HG03280 (cell line): ENCODE results near the gene PDXP.
A peak's percentile ranks its signal among the peaks of the same experiment; 100 is the strongest.
"Not testable (repeated sequence)": the region's sequence is repeated elsewhere in the genome, so short reads cannot be mapped to it uniquely, and the experiment has no call there.

ENCODE experiments used
- ATAC-seq: cut with Tn5 transposase; IDR thresholded peaks from one replicate; pipeline ENCODE4 v1.9.1; 2021; ENCODE audit warnings: mild to moderate bottlenecking, moderate library complexity; ENCODE audit not compliant: unreplicated experiment

Gene PDXP, protein sequence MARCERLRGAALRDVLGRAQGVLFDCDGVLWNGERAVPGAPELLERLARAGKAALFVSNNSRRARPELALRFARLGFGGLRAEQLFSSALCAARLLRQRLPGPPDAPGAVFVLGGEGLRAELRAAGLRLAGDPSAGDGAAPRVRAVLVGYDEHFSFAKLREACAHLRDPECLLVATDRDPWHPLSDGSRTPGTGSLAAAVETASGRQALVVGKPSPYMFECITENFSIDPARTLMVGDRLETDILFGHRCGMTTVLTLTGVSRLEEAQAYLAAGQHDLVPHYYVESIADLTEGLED

DNA sequence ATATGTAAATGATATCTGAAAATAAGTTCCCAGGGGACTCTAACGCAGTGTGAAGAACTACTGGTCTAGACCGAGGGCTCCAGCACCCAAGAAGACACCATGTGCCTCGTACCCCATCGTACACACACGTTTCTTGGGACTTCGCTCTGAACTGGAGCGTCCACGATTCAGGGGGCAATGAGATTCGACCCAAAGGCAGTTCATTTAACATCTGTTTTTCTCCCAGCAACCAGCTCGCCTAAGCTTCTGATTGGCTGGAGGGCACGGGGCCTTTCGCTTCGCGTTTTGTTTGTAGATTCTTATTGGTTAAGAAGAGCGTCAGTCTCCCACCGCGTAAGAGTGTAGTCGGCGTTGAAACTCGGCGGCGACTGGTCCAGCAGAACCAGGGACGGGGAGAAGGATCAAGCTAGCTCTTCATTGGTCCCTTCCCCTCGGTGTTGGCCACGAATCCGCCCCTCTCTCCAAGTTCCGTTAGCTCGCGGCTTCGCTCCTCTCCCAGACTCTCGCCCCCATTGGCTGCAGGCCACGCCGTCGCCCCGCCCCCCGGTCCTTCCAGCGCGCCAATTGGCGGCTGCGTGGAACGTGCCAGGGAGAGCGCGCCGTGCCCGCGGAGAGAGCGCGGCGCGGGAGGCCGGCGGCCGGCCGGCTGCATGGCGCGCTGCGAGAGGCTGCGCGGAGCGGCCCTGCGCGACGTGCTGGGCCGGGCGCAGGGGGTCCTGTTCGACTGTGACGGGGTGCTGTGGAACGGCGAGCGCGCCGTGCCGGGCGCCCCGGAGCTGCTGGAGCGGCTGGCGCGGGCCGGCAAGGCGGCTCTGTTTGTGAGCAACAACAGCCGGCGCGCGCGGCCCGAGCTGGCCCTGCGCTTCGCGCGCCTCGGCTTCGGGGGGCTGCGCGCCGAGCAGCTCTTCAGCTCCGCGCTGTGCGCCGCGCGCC lies at the start of gene PDXP:
PDXP (plus strand) TSS at position 591 of the 933 bp plus-strand sequence; CDS start at position 651, 60 bp downstream.
- peak; percentile 87 for ATAC-seq

DNA sequence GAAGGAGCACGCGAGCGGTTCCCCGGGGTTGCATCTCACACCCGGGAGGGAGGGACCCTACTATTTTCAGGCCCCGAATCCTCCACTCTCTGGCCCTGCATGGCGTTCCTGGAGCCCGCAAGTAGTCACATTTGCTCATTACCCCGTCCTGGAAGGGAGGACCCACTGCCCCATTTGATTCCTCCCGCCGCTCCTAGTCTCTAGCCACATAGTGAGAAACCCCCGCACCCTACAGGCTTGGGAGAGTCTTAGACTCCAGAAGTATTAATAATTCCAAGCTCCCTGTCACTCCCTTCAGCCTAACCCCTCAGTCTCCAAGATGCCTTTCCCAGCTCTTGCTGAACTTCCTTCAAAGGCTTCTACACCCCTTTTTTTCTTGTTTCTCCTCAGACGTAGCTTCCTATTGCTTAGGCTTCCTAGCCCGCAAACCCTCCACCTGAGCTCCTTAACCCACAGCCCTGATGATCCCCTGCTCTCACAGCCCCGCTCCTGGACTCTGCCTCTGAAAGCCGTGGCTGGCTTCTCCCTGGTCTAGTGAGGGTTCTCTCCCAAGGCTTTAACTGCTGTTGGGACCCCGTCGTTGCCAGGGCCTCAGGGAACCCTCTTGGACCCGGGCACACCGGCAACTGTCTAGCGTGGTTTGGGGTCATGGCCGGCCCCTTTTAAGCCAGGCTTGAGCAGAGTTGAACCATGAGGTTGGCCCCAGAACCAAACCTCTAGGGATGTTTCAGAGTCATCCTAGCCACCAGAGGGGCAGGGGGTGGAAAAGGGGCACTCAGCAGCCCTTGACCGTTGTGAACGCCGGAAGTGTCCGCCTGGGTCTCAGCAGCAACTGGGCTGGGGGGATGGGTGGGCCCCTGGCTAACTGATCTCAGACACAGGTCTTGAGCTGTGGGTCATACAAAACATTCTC lies 49.0 kb upstream of the PDXP start:
- no peak for ATAC-seq

DNA sequence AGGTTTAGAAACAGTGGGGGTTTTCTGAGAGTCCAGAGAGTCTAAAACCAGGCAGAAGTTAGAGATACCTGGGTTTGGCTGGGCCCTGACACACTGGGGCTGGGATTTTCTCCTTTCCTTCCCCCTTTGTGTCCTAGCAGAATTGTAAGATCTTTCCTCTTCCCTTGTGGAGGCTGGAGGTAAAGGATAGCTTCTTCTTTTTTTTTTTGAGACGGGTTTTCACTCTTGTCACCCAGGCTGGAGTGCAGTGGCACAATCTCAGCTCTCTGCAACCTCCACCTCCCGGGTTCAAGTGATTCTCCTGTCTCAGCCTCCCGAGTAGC lies 48.4 kb upstream of the PDXP start:
- not testable (repeated sequence) for ATAC-seq

DNA sequence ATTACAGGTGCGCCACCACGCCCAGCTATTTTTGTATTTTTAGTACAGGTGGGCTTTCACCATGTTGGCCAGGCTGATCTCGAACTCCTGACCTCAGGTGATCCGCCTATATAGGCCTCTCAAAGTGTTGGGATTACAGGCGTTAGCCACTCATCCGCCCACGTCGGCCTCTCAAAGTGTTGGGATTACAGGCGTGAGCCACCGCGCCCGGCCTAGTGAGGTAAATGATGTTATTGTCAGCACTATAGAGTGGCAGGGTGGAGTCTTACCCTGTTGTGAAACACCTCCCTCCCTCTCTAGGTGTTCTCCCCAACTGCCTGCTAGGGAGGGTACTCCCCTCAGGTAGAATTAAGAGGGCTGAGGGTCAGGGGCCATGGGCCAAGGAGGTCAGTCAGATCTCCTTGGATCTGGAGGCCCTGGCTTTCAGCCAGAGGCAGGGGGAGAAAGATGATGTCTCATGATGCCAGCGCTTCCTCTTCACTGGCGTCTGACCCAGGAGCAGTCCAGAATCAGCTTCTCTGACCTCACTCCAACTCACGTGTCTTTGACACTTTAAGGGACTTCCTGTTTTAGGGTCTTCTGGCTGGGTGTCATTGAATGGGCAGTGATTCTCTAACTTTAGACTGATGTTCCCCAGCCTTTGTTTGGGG lies 47.9 kb upstream of the PDXP start:
- no peak for ATAC-seq

DNA sequence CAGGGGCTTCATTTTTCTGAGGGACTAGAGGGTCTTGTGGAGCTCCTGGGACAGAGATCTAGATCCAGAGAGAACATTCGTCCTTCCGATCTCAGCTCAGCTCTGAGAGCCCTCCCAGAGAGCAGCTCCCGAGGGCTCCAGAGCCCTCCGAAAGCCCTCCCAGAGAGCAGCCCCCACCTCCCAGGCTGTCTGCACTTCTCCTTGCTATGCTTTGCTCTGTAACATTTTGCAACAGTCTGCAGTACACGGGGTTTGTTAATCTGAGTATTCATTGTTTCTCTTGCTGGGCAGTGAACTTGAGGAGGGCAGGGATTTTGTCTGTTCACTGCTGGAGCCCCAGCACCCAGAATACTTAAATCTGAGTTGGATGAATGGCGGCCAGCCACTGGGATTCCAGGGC lies 47.3 kb upstream of the PDXP start:
- no peak for ATAC-seq

DNA sequence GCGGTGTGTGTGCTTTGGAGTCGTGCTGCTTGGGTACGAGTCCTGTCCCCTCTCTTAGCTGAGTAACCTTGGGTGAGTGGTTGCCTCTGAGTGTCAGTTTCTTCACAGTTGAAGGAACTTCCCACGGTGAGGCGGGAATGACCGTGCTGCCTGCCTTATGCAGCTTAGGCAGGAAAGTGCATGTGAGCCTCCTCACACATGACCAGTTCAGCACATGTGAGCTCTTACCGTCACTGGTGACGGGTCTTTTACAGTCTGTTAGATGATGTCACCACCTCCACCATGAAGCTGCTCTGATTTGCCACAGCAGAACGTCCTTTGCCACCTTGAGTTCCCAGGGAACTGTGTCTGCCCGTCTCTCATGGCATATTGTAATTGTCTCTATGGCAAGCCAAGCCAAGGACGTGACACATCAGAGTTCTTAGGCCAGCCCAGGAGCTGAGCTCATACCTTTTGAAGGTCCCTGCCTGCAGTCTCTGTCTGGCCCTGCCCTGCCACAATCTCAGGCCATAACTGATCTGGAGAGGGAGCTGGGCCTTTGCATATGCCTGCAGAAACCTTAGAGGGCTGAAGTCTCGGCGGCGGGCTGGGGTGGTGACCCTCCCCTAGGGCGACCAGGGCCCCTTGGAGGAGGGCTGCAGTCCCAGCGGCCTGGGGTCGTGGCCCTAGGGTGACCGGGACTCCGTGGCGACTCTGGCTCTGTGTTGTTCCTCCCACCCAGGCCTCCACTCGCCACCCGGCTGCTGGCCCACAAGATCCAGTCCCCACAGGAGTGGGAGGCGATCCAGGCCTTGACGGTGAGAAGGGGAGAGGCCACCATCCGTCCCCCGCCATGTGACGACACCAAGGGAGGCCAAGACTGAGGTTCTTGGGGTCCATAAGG lies 42.1 kb upstream of the PDXP start:
- no peak for ATAC-seq

DNA sequence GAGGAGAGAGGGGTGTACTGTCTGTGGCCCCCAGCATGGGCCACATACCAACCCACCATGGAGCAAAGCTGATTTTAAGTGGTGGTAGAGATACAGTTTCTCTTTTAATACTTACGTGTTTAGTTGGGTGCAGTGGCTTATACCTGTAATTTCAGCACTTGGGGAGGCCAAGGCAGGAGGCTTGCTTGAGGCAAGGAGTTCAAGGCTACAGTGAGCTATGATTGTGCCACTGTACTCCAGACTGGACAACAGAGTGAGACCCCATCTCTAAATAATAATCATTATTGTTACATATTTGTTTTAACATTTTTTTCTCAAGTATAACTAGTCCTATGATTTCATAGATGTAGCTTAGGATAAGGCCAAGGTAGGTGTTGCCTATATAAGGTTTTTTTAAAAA lies 41.1 kb upstream of the PDXP start:
- ATAC-seq: no peak

DNA sequence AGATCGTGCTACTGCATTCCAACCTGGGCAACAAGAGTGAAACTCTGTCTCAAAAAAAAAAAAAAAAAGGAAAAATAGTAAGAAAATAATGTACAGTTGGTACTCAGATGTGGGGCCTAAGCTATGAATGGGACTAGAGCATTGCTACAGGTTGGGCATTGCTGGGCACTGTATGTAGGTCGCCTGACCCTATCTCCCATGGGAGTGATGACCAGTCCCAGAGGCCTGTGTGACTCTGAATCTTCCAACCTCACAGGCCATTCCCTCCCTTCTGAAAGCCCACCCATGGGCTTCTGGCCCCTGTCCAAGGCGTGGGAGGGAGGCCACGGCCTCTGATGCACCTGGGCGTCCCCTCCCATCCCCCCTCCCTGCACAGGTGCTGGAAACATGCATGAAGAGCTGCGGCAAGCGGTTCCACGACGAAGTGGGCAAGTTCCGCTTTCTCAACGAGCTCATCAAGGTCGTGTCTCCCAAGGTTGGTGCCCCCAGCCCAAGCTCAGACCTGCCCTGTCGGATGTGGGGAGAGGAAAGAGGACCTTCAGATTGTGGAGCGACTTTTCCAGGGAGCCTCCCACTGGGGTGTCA lies 40.4 kb upstream of the PDXP start:
- ATAC-seq: no peak

DNA sequence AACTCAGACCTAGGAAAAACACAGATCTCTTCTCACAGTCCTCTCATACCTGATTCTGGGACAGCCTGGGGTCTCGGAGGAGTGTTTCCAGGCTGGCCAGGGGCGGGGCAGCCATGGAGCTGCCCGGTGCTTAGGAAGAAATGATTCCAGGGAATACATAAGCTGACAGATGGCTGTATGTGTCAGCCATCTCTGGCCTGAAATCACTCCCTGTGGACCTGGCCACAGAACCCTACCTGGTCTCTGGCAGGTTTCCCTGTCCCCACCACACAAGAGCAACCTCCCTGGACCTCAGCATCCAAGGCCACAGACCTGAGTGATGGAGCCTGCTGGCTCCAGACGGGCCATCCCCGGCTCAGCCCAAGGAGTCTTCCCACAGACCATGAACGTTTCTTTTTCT lies 39.8 kb upstream of the PDXP start:
- no peak for ATAC-seq

DNA sequence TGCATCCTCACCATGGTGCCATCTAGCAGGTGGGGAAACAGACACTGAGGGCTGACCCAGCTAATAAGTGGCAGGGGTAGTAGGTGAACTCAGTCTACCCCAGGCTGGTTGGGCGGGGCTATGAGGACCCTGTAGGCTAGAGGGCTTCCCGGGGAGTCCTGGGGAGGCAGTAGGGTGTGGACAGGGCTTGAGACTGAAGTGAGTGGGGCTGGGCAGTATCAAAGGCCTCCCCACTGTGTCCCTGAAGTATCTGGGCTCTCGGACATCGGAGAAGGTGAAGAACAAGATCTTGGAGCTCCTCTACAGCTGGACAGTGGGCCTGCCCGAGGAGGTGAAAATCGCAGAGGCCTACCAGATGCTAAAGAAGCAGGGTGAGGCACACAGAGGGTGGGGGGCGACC lies 38.5 kb upstream of the PDXP start:
- no peak for ATAC-seq

DNA sequence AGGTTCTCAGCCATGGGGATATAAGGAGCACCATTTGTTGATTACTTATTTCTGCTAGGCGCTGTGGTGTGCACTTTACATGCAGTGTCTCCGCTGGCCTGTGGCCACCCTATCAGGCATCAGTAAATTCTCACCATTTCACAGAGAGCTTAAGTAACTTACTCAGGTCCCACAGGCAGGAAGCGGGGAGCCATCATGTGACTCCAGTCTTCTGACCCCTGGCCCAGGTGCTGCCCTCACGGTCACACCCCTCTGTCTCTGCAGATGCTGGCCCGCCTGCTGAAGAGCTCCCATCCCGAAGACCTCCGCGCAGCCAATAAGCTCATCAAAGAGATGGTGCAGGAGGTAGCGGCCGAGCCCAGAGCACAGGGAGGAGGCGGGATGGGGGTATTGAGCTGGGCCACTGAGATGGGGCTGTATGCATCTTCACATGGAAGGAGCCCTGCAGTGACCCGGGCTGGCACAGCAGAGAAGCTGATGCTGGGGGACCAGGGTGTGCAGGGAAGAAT lies 37.1 kb upstream of the PDXP start:
- ATAC-seq: no peak

DNA sequence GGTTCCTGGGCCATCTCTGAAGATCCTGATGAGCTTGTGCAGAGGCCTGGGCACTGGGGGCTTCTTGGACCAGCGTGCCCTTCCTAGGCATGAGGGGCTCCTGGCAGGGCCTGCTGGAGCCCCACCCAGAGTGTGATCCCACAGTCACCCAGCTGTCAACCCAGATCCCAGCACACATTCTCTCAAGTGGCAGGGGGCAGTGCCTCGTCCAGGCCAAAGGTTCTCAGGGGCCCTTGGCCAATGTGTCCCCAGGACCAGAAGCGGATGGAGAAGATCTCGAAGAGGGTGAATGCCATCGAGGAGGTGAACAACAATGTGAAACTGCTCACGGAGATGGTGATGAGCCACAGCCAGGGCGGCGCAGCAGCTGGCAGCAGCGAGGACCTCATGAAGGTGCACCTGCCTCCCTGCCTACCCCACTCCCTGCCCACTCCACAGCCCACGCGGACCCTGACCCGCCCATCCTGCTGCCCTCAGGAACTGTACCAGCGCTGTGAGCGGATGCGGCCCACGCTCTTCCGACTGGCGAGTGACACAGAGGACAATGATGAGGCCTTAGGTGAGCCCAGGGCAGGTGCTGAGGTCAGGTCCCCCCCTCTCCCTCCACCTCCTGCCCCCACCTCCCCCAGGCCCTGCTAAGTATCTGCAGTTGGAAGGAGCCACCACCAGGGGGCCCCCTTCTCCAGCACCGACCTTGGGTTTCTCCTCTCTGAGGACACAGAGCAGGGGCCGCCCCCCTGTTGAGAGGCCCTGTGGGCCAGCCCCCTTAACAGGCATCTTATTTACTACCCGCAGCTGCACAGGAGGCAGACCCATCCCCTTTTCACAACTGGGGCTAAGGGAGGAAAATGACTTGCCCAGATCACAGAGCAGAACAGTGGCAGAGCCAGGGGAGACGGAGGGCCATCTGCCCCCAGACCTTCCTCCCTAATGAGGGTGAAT lies 35.2 kb upstream of the PDXP start:
- ATAC-seq: no peak

DNA sequence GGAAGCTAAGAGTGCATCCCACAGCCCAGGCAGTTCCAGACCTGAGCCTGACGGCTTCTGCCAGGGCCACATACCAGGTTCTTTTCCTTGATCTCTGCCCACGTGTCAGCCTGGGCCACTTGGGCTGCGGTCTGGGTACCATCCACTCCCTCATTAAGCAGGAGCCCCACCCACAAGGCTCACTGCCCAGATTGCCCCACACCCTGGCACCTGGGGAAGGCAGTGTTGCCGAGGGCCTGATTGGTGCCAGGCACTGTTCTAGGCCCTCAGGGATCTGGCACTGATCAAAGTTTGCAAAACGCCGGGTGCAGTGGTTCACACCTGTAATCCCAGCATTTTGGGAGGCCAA lies 34.5 kb upstream of the PDXP start:
- no peak for ATAC-seq

DNA sequence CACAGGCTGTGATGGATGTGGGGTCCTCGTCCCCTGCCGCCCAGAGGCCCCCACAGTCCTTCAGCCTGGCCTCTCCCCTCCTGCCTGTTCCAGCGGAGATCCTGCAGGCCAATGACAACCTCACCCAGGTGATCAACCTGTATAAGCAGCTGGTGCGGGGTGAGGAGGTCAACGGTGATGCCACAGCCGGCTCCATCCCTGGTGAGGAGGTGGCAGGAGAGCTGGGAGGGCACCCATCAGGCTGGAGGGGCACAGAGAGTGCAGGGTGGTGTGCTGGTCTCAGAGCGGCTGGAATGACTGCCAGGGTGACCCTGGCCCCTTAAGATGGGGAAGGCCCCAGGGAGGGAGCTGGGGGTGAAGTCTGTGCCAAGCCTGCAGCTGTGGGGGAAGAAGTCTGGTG lies 33.6 kb upstream of the PDXP start:
- ATAC-seq: no peak

DNA sequence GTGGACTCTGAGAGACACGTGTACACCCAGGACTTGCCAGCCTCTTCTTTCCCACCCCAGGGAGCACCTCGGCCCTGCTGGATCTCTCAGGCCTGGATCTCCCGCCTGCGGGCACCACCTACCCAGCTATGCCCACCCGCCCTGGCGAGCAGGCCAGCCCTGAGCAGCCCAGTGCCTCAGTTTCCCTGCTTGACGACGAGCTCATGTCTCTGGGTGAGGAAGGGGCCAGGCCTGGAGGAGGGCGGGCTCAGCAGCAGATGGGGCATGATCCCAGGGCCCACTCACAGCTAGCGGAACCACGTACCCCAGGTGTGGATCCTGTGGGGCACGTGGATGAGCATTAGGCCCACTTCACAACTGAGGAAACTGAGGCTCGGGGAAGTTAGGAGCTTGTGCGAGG lies 32.8 kb upstream of the PDXP start:
- ATAC-seq: no peak

DNA sequence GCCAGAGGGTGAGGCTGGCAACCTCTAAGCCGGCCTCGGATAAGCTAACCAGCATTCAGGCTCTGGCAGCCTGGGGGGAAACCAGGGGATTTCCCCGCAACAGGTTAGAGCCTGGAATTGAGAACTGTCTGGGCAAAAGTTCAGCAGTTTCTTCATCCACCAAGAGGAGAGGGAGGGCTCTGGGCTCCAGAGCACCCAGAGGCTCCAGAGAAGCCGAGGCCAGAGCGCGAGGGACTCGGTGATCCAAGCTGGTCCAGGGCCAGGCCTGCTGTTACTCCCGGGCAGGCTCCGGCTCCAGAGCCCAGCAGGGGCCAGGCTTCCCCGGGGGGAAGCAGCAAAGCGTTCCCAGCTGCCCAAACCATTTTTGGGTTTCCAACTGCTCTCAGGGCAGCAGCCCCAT lies 32.4 kb upstream of the PDXP start:
- ATAC-seq: no peak

DNA sequence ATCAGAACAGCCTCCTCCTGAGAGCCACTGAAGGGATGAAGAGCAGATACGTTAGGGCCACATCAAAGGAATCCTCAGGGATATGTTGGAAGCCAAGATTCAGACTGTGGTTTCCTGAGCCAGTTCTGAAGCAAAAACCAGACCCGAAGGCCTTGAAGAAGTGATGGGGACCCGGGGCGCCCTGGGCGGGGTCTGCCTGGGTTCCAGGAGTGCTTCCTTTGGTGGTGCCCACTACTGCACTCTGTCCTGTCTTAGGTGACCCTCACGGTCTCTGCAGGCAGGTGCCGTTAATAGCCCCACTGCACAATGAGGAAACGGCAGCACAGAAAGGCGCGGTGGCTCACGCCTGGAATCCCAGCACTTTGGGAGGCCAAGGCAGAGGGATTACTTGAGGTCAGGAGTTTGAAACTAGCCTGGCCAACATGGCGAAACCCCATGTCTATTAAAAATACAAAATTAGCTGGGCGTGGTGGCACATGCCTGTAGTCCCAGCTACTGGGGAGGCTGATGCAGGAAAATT lies 31.9 kb upstream of the PDXP start:
- no peak for ATAC-seq

DNA sequence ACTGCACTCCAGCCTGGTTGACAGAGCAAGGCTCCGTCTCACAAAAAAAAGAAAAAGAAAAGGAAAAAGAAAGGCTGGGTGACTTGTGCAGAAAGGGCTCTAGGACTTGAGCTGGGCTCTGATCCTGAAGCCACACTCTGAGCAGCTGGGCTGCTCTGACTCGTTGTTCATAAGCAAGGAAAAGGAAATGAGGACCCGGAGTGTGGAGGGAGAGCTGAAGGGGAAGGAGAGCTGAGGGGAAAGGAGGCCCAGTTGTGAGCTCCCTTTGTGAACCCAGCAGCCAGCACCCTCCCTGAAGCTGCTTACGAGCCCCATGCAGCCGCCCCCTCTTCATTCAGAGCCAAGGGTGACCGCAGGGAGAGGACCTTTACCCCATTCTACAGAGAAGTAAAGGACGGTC lies 31.4 kb upstream of the PDXP start:
- no peak for ATAC-seq
